HepG2 (cell line): Measurements from ENCODE around the gene SLX9. TPM values are rescaled to one million over a fixed set of nuclear protein-coding genes. Genes with fewer than 3 reads are reported as not detected.

Experiments
- ATAC-seq: fragments of 200-7000 bp; cut with Tn5 transposase; 3 replicates; pipeline ENCODE4 v1.9.1; 2020; ENCODE audit warnings: mild to moderate bottlenecking, moderate library complexity
- BruUV-seq: library from RNA; stranded (reverse); fragments of 400-500 nt; replicated peaks from 2 replicates; lab custom pipeline; 2021; lab: Mats Ljungman, UMichigan
- CTCF ChIA-PET: fragments of 300-600 bp; formaldehyde crosslinking; extraction: SDS; loops from one replicate; lab custom pipeline; 2021; ENCODE audit warnings: low total read pairs, inconsistent platforms, low intra/inter-chr PET ratio; lab: Yijun Ruan, JAX
- POLR2A ChIA-PET: fragments of 350-600 bp; sonication (Branson Sonifier 250); formaldehyde crosslinking; loops from one replicate; lab custom pipeline; 2020; ENCODE audit warnings: antibody characterized with exemption, inconsistent platforms; lab: Yijun Ruan, JAX
- DNase-seq: peaks from one replicate; pipeline ENCODE4 v3.0.0-alpha.2; 2015; ENCODE audit warnings: low spot score
- FAIRE-seq: peaks from 3 replicates; lab custom pipeline; 2011; peaks lifted over from hg19 to GRCh38; lab: Jason Lieb, UNC
- H2AFZ ChIP-seq: one replicate; pipeline ENCODE4 v1.6.1; 2011; ENCODE audit warnings: low read length, inconsistent platforms
- H3K27ac ChIP-seq: fragments of 300-600 bp; 3 replicates; pipeline ENCODE4 v1.8.0; 2011; ENCODE audit warnings: mixed run types, mild to moderate bottlenecking, mixed read lengths, low read length, inconsistent platforms; ENCODE audit not compliant: insufficient read depth; ENCODE audit errors: extremely low read length
- H3K27me3 ChIP-seq, 2 experiments: fragments of 200-600 bp in 1 of 2; 2 replicates in 1 of 2; 3 replicates in 1 of 2; pipeline versions ENCODE4 v1.6.0 to v1.8.0; 2011; ENCODE audit warnings: low read length in 2 of 2, mild to moderate bottlenecking in 2 of 2, moderate library complexity in 2 of 2, inconsistent platforms in 1 of 2; ENCODE audit not compliant: insufficient read depth in 2 of 2, control insufficient read depth in 1 of 2
- H3K36me3 ChIP-seq, 2 experiments: fragments of 200-600 bp in 1 of 2; replicated peaks in 1 of 2; 2 replicates in 1 of 2; 3 replicates in 1 of 2; pipeline versions ENCODE4 v1.5.1 to v1.8.0; 2011; ENCODE audit warnings: low read length in 2 of 2, inconsistent platforms in 1 of 2; ENCODE audit not compliant: insufficient read depth in 2 of 2, control insufficient read depth in 1 of 2
- H3K4me1 ChIP-seq: 2 replicates; pipeline ENCODE4 v1.5.1; 2012; ENCODE audit warnings: low read length, inconsistent platforms; ENCODE audit not compliant: insufficient read depth
- H3K4me2 ChIP-seq: 2 replicates; pipeline ENCODE4 v1.6.0; 2011; ENCODE audit warnings: low read depth, low read length, inconsistent platforms
- H3K4me3 ChIP-seq, 3 experiments: fragments of 200-600 bp in 1 of 3; sonication (generic), shearing (Covaris generic) in 1 of 3; replicated peaks in 1 of 3; 2 replicates each; pipeline ENCODE4 v1.5.1; 2011 to 2016; ENCODE audit warnings: low read length in 3 of 3, inconsistent platforms in 2 of 3, low read depth in 2 of 3, mild to moderate bottlenecking in 2 of 3, control low read depth in 1 of 3, mixed read lengths in 1 of 3; ENCODE audit not compliant: insufficient read depth in 1 of 3
- H3K79me2 ChIP-seq: one replicate; pipeline ENCODE4 v1.6.1; 2011; ENCODE audit warnings: low read length, inconsistent platforms; ENCODE audit not compliant: insufficient read depth
- H3K9ac ChIP-seq: 2 replicates; pipeline ENCODE4 v1.6.0; 2011; ENCODE audit warnings: mild to moderate bottlenecking, low read depth, low read length, inconsistent platforms; ENCODE audit not compliant: insufficient read depth
- H3K9me3 ChIP-seq: 2 replicates; pipeline ENCODE4 v1.5.1; 2012; ENCODE audit warnings: mild to moderate bottlenecking, low read length
- H4K20me1 ChIP-seq: 2 replicates; pipeline ENCODE4 v1.6.0; 2011; ENCODE audit warnings: inconsistent platforms, mild to moderate bottlenecking, low read length, moderate library complexity; ENCODE audit not compliant: insufficient read depth
- ELF4 ChIP-seq: sonication (generic); formaldehyde crosslinking; IDR thresholded peaks from 2 replicates; pipeline ENCODE4 v1.5.0; 2020; ENCODE audit warnings: missing genetic modification reagents, mild to moderate bottlenecking, moderate library complexity, borderline replicate concordance
- GTF2F1 ChIP-seq: fragments of 150-350 bp; IDR thresholded peaks from 2 replicates; pipeline ENCODE4 v1.6.1; 2014; ENCODE audit warnings: low read length
- MAFF ChIP-seq: IDR thresholded peaks from 2 replicates; pipeline ENCODE4 v1.6.1; 2011; ENCODE audit warnings: low read depth, low read length, improper control_type of control experiment
- MIXL1 ChIP-seq: IDR thresholded peaks from 2 replicates; pipeline ENCODE4 v1.6.1; 2016
- PCBP2 ChIP-seq: fragments of 200-400 bp; formaldehyde crosslinking; optimal IDR thresholded peaks from 2 replicates; pipeline ENCODE3; 2018; ENCODE audit warnings: low read length, low read depth; ENCODE audit not compliant: poor library complexity, severe bottlenecking
- POLR2G ChIP-seq: fragments of 200-400 bp; formaldehyde crosslinking; IDR thresholded peaks from 2 replicates; pipeline ENCODE4 v1.6.1; 2018; ENCODE audit warnings: mild to moderate bottlenecking, low read depth, low read length, moderate library complexity
- REXO4 ChIP-seq: sonication (generic); formaldehyde crosslinking; IDR thresholded peaks from 2 replicates; pipeline ENCODE4 v1.8.0; 2022; ENCODE audit warnings: missing genetic modification reagents, mild to moderate bottlenecking, borderline replicate concordance
- SIN3A ChIP-seq: IDR thresholded peaks from 2 replicates; pipeline ENCODE4 v1.6.1; 2011; ENCODE audit warnings: low read depth, mild to moderate bottlenecking, control low read depth, low read length, borderline replicate concordance
- YEATS4 ChIP-seq: sonication (generic); formaldehyde crosslinking; IDR thresholded peaks from 2 replicates; pipeline ENCODE4 v1.4.0; 2020; ENCODE audit warnings: missing genetic modification reagents, borderline replicate concordance
- ZFP1 ChIP-seq: IDR thresholded peaks from 2 replicates; pipeline ENCODE4 v1.6.1; 2016
- ZNF264 ChIP-seq: sonication (generic); formaldehyde crosslinking; IDR thresholded peaks from 2 replicates; pipeline ENCODE4 v1.4.0; 2020; ENCODE audit warnings: missing genetic modification reagents
- ZNF567 ChIP-seq: sonication (generic); formaldehyde crosslinking; IDR thresholded peaks from 2 replicates; pipeline ENCODE4 v1.8.1; 2023; ENCODE audit warnings: mild to moderate bottlenecking, missing genetic modification reagents, borderline replicate concordance
- ZNF891 ChIP-seq: sonication (generic); formaldehyde crosslinking; IDR thresholded peaks from 2 replicates; pipeline ENCODE4 v1.5.0; 2020; ENCODE audit warnings: mild to moderate bottlenecking, missing genetic modification reagents
- ZSCAN22 ChIP-seq: sonication (generic); formaldehyde crosslinking; IDR thresholded peaks from 2 replicates; pipeline ENCODE4 v1.4.0; 2020; ENCODE audit warnings: mild to moderate bottlenecking, missing genetic modification reagents
- WGBS: methylation state at CpG from one replicate; pipeline ENCODE4 v1.1.6; 2017; ENCODE audit warnings: low lambda C conversion rate; 5-methylcytosine and 5-hydroxymethylcytosine counted together
- in situ Hi-C: cut with HindIII; loops from 2 replicates; pipeline ENCODE4 v1.10.0; 2017; ENCODE audit warnings: low pct_unique_long_range_greater_than_20kb; ENCODE audit not compliant: extremely low pct_ligation_motif_present
- intact Hi-C: fragments of 100-400 bp; cut with micrococcal nuclease; formaldehyde crosslinking; loops from one replicate; pipeline ENCODE4 v1.10.0; 2022; ENCODE audit not compliant: unreplicated experiment
- polyA plus RNA-seq, 8 experiments: library from polyadenylated mRNA; depleted of rRNA in 3 of 8; stranded (reverse) in 7 of 8; unstranded in 1 of 8; fragments of >200 nt; fragmentation: Illumina TruSeq in 4 of 8; extraction: Trizol in 4 of 8; gene quantifications; 2 replicates each; pipeline versions ENCODE4 v1.2.1 to v1.2.3, GENCODE V29; 2011 to 2016; ENCODE audit warnings: low read depth in 4 of 8, missing spikeins in 1 of 8, mixed read lengths in 1 of 8; ENCODE audit not compliant: insufficient read depth in 1 of 8
- total RNA-seq, 5 experiments: library from RNA; depleted of rRNA; stranded (reverse); fragments of >200 nt; fragmentation: Illumina TruSeq; extraction: Trizol; gene quantifications; 2 replicates each; pipeline ENCODE4 v1.2.3, GENCODE V29; 2016; ENCODE audit warnings: low read depth in 1 of 5
- TF ChIP-seq, protein P1 (sequence below): sonication (generic); formaldehyde crosslinking; IDR thresholded peaks from 2 replicates; pipeline ENCODE4 v1.5.1; 2020; ENCODE audit warnings: mild to moderate bottlenecking, missing genetic modification reagents, moderate library complexity
- TF ChIP-seq, protein P2 (sequence below): sonication (generic); formaldehyde crosslinking; IDR thresholded peaks from 2 replicates; pipeline ENCODE4 v1.8.1; 2023; ENCODE audit warnings: missing genetic modification reagents, mild to moderate bottlenecking, borderline replicate concordance
- TF ChIP-seq, protein P3 (sequence below): sonication (generic); formaldehyde crosslinking; IDR thresholded peaks from 2 replicates; pipeline ENCODE4 v1.4.0; 2020; ENCODE audit warnings: missing genetic modification reagents, borderline replicate concordance
- TF ChIP-seq, protein P4 (sequence below): sonication (generic); formaldehyde crosslinking; IDR thresholded peaks from 2 replicates; pipeline ENCODE4 v1.5.1; 2020; ENCODE audit warnings: missing genetic modification reagents, mild to moderate bottlenecking, borderline replicate concordance
- TF ChIP-seq, protein P5 (sequence below): sonication (generic); formaldehyde crosslinking; IDR thresholded peaks from 2 replicates; pipeline ENCODE4 v1.9.0; 2021; ENCODE audit warnings: missing genetic modification reagents, borderline replicate concordance

The SLX9 gene
- total and polyA plus RNA-seq, 2 of the 13 experiments (the other 11 are each of a cell fraction or from before 2014, with no cell fraction given) = 21.0 to 47.1 TPM

GRCh38 chr21:44955798-44956175 is 16.0 kb downstream of the SLX9 start:
- Histone ChIP-seq H3K4me2 (no peak overlapping the region), H3K36me3 (peaks cover 37 to 83% of the 10 kb centered on the region in 2 experiments), H3K27ac (no peak overlapping the region), H3K79me2 (peaks cover 46% of the 10 kb centered on the region), H3K9me3 (no peaks in the 10 kb centered on the region), H3K4me3 (no peak overlapping the region), H3K4me1 (no peaks in the 10 kb centered on the region), H4K20me1 (peaks cover 19% of the 10 kb centered on the region; the same call in 1 of the 2 replicates), H3K9ac (no peak overlapping the region), H3K27me3 (no peaks in the 10 kb centered on the region), H2AFZ (no peak overlapping the region)
- in situ Hi-C loops = no loop called here
- TF ChIP-seq, protein P1, sequence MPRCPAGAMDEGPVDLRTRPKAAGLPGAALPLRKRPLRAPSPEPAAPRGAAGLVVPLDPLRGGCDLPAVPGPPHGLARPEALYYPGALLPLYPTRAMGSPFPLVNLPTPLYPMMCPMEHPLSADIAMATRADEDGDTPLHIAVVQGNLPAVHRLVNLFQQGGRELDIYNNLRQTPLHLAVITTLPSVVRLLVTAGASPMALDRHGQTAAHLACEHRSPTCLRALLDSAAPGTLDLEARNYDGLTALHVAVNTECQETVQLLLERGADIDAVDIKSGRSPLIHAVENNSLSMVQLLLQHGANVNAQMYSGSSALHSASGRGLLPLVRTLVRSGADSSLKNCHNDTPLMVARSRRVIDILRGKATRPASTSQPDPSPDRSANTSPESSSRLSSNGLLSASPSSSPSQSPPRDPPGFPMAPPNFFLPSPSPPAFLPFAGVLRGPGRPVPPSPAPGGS (CRISPR knock-in tag) = no peak
- TF ChIP-seq ZFP1 (CRISPR knock-in tag) (no peak), POLR2G (no peak), ZSCAN22 (CRISPR knock-in tag) (no peak), MAFF (no peak), YEATS4 (CRISPR knock-in tag) (no peak), ZNF264 (no peak), ELF4 (CRISPR knock-in tag) (no peak), SIN3A (no peak), REXO4 (CRISPR knock-in tag) (no peak), PCBP2 (no peak), MIXL1 (CRISPR knock-in tag) (no peak), ZNF891 (CRISPR knock-in tag) (no peak), GTF2F1 (no peak), ZNF567 (CRISPR knock-in tag) (no peak)
- TF ChIP-seq, protein P2, sequence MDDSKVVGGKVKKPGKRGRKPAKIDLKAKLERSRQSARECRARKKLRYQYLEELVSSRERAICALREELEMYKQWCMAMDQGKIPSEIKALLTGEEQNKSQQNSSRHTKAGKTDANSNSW (CRISPR knock-in tag) = no peak
- TF ChIP-seq, protein P3, sequence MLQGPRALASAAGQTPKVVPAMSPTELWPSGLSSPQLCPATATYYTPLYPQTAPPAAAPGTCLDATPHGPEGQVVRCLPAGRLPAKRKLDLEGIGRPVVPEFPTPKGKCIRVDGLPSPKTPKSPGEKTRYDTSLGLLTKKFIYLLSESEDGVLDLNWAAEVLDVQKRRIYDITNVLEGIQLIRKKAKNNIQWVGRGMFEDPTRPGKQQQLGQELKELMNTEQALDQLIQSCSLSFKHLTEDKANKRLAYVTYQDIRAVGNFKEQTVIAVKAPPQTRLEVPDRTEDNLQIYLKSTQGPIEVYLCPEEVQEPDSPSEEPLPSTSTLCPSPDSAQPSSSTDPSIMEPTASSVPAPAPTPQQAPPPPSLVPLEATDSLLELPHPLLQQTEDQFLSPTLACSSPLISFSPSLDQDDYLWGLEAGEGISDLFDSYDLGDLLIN (CRISPR knock-in tag) = no peak
- TF ChIP-seq, protein P4, sequence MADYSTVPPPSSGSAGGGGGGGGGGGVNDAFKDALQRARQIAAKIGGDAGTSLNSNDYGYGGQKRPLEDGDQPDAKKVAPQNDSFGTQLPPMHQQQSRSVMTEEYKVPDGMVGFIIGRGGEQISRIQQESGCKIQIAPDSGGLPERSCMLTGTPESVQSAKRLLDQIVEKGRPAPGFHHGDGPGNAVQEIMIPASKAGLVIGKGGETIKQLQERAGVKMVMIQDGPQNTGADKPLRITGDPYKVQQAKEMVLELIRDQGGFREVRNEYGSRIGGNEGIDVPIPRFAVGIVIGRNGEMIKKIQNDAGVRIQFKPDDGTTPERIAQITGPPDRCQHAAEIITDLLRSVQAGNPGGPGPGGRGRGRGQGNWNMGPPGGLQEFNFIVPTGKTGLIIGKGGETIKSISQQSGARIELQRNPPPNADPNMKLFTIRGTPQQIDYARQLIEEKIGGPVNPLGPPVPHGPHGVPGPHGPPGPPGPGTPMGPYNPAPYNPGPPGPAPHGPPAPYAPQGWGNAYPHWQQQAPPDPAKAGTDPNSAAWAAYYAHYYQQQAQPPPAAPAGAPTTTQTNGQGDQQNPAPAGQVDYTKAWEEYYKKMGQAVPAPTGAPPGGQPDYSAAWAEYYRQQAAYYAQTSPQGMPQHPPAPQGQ (CRISPR knock-in tag) = no peak
- TF ChIP-seq, protein P5, sequence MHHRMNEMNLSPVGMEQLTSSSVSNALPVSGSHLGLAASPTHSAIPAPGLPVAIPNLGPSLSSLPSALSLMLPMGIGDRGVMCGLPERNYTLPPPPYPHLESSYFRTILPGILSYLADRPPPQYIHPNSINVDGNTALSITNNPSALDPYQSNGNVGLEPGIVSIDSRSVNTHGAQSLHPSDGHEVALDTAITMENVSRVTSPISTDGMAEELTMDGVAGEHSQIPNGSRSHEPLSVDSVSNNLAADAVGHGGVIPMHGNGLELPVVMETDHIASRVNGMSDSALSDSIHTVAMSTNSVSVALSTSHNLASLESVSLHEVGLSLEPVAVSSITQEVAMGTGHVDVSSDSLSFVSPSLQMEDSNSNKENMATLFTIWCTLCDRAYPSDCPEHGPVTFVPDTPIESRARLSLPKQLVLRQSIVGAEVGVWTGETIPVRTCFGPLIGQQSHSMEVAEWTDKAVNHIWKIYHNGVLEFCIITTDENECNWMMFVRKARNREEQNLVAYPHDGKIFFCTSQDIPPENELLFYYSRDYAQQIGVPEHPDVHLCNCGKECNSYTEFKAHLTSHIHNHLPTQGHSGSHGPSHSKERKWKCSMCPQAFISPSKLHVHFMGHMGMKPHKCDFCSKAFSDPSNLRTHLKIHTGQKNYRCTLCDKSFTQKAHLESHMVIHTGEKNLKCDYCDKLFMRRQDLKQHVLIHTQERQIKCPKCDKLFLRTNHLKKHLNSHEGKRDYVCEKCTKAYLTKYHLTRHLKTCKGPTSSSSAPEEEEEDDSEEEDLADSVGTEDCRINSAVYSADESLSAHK (CRISPR knock-in tag) = no peak
- FAIRE-seq (no peak), ATAC-seq (no peak), DNase-seq (no peak)
- intact Hi-C loops = no loop called here
- 95% methylated on average over 11 of the region's 16 CpGs for WGBS
- POLR2A ChIA-PET = no interaction called here
- no TSS peak for BruUV-seq
- CTCF ChIA-PET = no interaction called here
